HG03354 (cell line): Measurements from ENCODE around the gene PREP.
"Not testable (repeated sequence)": the region's sequence is repeated elsewhere in the genome, so short reads cannot be mapped to it uniquely, and the experiment has no call there.

ENCODE experiments used
- ATAC-seq: cut with Tn5 transposase; IDR thresholded peaks from one replicate; pipeline ENCODE4 v1.9.1; 2021; ENCODE audit warnings: mild to moderate bottlenecking; ENCODE audit not compliant: unreplicated experiment, poor library complexity, severe bottlenecking

The PREP gene

GRCh38 chr6:105402939-105403935 is at the start of gene PREP:
Gene PREP, minus strand, starts transcription at chr6:105403082. Its CDS starts 191 bp downstream, at chr6:105402891.
- ATAC-seq = peak; percentile 95

- ATAC-seq = no peak
Observed at GRCh38 chr6:105452376-105452775, 49.5 kb upstream of the PREP start.

- no peak for ATAC-seq
Observed at GRCh38 chr6:105449756-105450390, 47.0 kb upstream of the PREP start.

- no peak for ATAC-seq
Observed at GRCh38 chr6:105445481-105445880, 42.6 kb upstream of the PREP start.

GRCh38 chr6:105443941-105444340 is 41.1 kb upstream of the PREP start:
- no peak for ATAC-seq

GRCh38 chr6:105442369-105442768 is 39.5 kb upstream of the PREP start:
- no peak for ATAC-seq

- ATAC-seq = no peak
Observed at GRCh38 chr6:105437236-105437635, 34.4 kb upstream of the PREP start.

GRCh38 chr6:105433723-105434122 is 30.8 kb upstream of the PREP start:
- no peak for ATAC-seq

- no peak for ATAC-seq
Observed at GRCh38 chr6:105432797-105433196, 29.9 kb upstream of the PREP start.

GRCh38 chr6:105431226-105431625 is 28.3 kb upstream of the PREP start:
- ATAC-seq = no peak

- no peak for ATAC-seq
Observed at GRCh38 chr6:105430685-105431084, 27.8 kb upstream of the PREP start.

- ATAC-seq = no peak
Observed at GRCh38 chr6:105429676-105430075, 26.8 kb upstream of the PREP start.

GRCh38 chr6:105428342-105428957 is 25.6 kb upstream of the PREP start:
- ATAC-seq = no peak

GRCh38 chr6:105424175-105424783 is 21.4 kb upstream of the PREP start:
- peak; percentile 89 for ATAC-seq

- not testable (repeated sequence) for ATAC-seq
Observed at GRCh38 chr6:105416971-105417370, 14.1 kb upstream of the PREP start.

GRCh38 chr6:105409734-105410133 is 6.9 kb upstream of the PREP start:
- ATAC-seq = no peak

- ATAC-seq = peak; percentile 55
Observed at GRCh38 chr6:105402090-105402938, 568 bp downstream of the PREP start.

- ATAC-seq = no peak
Observed at GRCh38 chr6:105401247-105402089, 1.4 kb downstream of the PREP start.
